K562 (cell line): ENCODE results near the gene LMAN2. TPM values are rescaled to one million over a fixed set of nuclear protein-coding genes. Genes with fewer than 3 reads are reported as not detected.
A peak's percentile ranks its signal among the peaks of the same experiment; 100 is the strongest.

Experiments used
- AFF1 ChIP-seq, 2 experiments: fragments of 450-650 bp; IDR thresholded peaks; 2 replicates each; pipeline ENCODE4 v1.6.1; 2018; ENCODE audit warnings: mild to moderate bottlenecking in 2 of 2, low read depth in 1 of 2; ENCODE audit not compliant: partially characterized antibody in 2 of 2
- FOXJ2 ChIP-seq: fragments of 200-800 bp; sonication (Bioruptor generic); IDR thresholded peaks from 2 replicates; pipeline ENCODE4 v1.6.1; 2016; ENCODE audit warnings: missing genetic modification characterization, missing compliant biosample characterization
- FOXP1 ChIP-seq: sonication (generic); formaldehyde crosslinking; IDR thresholded peaks from 2 replicates; pipeline ENCODE4 v1.8.0; 2022; ENCODE audit warnings: mild to moderate bottlenecking, missing genetic modification reagents
- HNRNPUL1 ChIP-seq: fragments of 200-400 bp; formaldehyde crosslinking; IDR thresholded peaks from 2 replicates; pipeline ENCODE4 v1.6.1; 2017; ENCODE audit warnings: low read length
- JUNB ChIP-seq: fragments of 450-650 bp; formaldehyde crosslinking; conservative IDR thresholded peaks from 2 replicates; pipeline ENCODE4 v1.4.0; 2020; ENCODE audit warnings: mild to moderate bottlenecking
- MAFF ChIP-seq: IDR thresholded peaks from 2 replicates; pipeline ENCODE4 v1.6.1; 2012; ENCODE audit warnings: low read length, improper control_type of control experiment
- NFE2 ChIP-seq: IDR thresholded peaks from 2 replicates; pipeline ENCODE4 v1.6.1; 2014; ENCODE audit warnings: antibody characterized with exemption, low read depth
- NR3C1 ChIP-seq: sonication (generic); formaldehyde crosslinking; IDR thresholded peaks from 2 replicates; pipeline ENCODE4 v1.8.1; 2022; ENCODE audit warnings: missing genetic modification reagents
- PATZ1 ChIP-seq: fragments of 250-450 bp; sonication (Bioruptor Pico); IDR thresholded peaks from 2 replicates; pipeline ENCODE4 v1.5.0; 2020; ENCODE audit warnings: mild to moderate bottlenecking, borderline replicate concordance
- U2AF1 ChIP-seq: fragments of 200-400 bp; formaldehyde crosslinking; optimal IDR thresholded peaks from 2 replicates; pipeline ENCODE3; 2017; ENCODE audit warnings: mild to moderate bottlenecking, low read depth, low read length, moderate library complexity
- VEZF1 ChIP-seq: fragments of 200-800 bp; sonication (Bioruptor generic); IDR thresholded peaks from 2 replicates; pipeline ENCODE4 v1.6.1; 2017; ENCODE audit warnings: missing genetic modification characterization, missing compliant biosample characterization
- ZBTB8A ChIP-seq: fragments of 450-650 bp; IDR thresholded peaks from 2 replicates; pipeline ENCODE4 v1.6.1; 2018; ENCODE audit warnings: mild to moderate bottlenecking, moderate library complexity; ENCODE audit not compliant: partially characterized antibody
- ZC3H11A ChIP-seq: IDR thresholded peaks from 2 replicates; pipeline ENCODE4 v1.6.1; 2012; ENCODE audit warnings: low read depth, low read length, improper control_type of control experiment
- ZFPM2 ChIP-seq: fragments of 250-450 bp; sonication (Bioruptor Pico); IDR thresholded peaks from 2 replicates; pipeline ENCODE4 v1.5.1; 2022; ENCODE audit warnings: mild to moderate bottlenecking
- ZNF282 ChIP-seq: sonication (generic); formaldehyde crosslinking; IDR thresholded peaks from 2 replicates; pipeline ENCODE4 v1.8.1; 2023; ENCODE audit warnings: missing genetic modification reagents
- ZNF384 ChIP-seq: IDR thresholded peaks from 2 replicates; pipeline ENCODE4 v1.6.1; 2012; ENCODE audit warnings: low read depth, low read length, improper control_type of control experiment
- ZNF766 ChIP-seq: fragments of 200-800 bp; sonication (Bioruptor generic); conservative IDR thresholded peaks from 2 replicates; pipeline ENCODE4 v1.6.1; 2016; ENCODE audit warnings: missing genetic modification characterization, missing compliant biosample characterization
- polyA plus RNA-seq, 8 experiments: library from polyadenylated mRNA; depleted of rRNA in 4 of 8; stranded (reverse) in 5 of 8; unstranded in 3 of 8; fragments of >200 nt; fragmentation: Nextera tagmentation in 2 of 8; fragmentation: Illumina TruSeq in 1 of 8; extraction: Ambion mirVana in 2 of 8; extraction: Trizol in 1 of 8; gene quantifications; 2 replicates each; pipeline versions ENCODE4 v1.2.1 to v1.2.3, GENCODE V29; 2011 to 2014; ENCODE audit warnings: inconsistent platforms in 1 of 8, missing spikeins in 1 of 8
- total RNA-seq, 7 experiments: library from RNA; depleted of rRNA in 6 of 7; stranded (reverse); fragments of >200 nt in 6 of 7; fragmentation: Illumina TruSeq in 2 of 7; extraction: Trizol in 2 of 7; gene quantifications; 2 replicates each; pipeline versions ENCODE4 v1.2.1 to v1.2.3, GENCODE V29; 2011 to 2021; ENCODE audit warnings: low replicate concordance in 1 of 7

Gene LMAN2
- total and polyA plus RNA-seq, 9 of the 15 experiments (the other 6 are each of a cell fraction or from before 2014, with no cell fraction given), result 2.7 to 254 (median 136) TPM

- no peak for TF ChIP-seq PATZ1 (CRISPR knock-in tag)
- no peak for TF ChIP-seq ZBTB8A
- peak; percentile 27; the same call in 1 of the 2 replicates for TF ChIP-seq NFE2
- TF ChIP-seq VEZF1 (CRISPR knock-in tag), result peak; percentile 90
- no peak for TF ChIP-seq AFF1 (IDR thresholded peaks at IDR 0.05; ENCODE audit: low read depth in 1 of 2, partially characterized antibody in 2 of 2)
- no peak for TF ChIP-seq ZC3H11A
- peak; percentile 14; the same call in 1 of the 2 replicates for TF ChIP-seq ZNF282
- no peak for TF ChIP-seq JUNB (CRISPR knock-in tag)
- TF ChIP-seq ZFPM2 (CRISPR knock-in tag), result no peak
- no peak for TF ChIP-seq U2AF1
- no peak for TF ChIP-seq HNRNPUL1
- TF ChIP-seq MAFF, result no peak
- no peak for TF ChIP-seq ZNF384
- no peak for TF ChIP-seq FOXP1
- no peak; the same call in 1 of the 2 replicates for TF ChIP-seq ZNF766
- TF ChIP-seq NR3C1 (CRISPR knock-in tag), result no peak
- TF ChIP-seq FOXJ2 (tag), result no peak
Measured at GRCh38 chr5:177311723-177312648, 39.5 kb downstream of the LMAN2 start, which contains the start of gene MXD3 (continued).
